ENCODE data around the gene ANKRD44. TPM values are rescaled to one million over a fixed set of nuclear protein-coding genes. Genes with fewer than 3 reads are reported as not detected.

The ANKRD44 gene
- total RNA-seq, 1 experiment from 2014 or later: 0.68 TPM

DNA sequence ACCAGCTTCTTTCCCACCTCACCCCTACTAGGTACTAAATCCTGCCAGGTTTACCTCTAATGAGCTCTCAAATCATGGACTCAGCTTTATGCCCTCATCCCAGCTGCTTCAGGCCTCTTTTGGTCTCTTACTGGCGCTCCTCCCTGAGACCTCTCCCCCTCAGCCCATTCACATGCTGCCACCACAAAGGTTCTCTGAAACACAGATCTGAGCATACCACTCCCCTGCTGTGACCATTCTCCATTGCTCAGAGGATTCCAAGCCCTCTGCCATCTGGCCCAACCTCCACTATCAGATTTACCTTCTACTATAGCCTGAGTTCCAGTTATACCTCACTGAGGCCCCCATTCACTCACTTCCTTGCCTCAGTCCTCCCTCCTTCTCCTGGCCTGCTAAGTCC lies 174.8 kb downstream of the ANKRD44 start:
- no peak overlapping the region for H3K27ac Mint-ChIP-seq
- no peak for DNase-seq (ENCODE audit: low spot score)
- ChIA-PET CTCF (interaction anchor here (1.0 to 2.2 kb wide), 2 partner anchors 23 to 33 kb away, joined by 3 to 12 read pairs; no protein-coding TSS in a partner anchor), POLR2A (no interaction called here)
- no peaks in the 10 kb centered on the region for H3K36me3 Mint-ChIP-seq
- peaks cover 6% of the 10 kb centered on the region; the same call in 1 of the 2 replicates for H3K4me1 Mint-ChIP-seq
- peak; percentile 61 for ATAC-seq
- TF ChIP-seq, protein P1, sequence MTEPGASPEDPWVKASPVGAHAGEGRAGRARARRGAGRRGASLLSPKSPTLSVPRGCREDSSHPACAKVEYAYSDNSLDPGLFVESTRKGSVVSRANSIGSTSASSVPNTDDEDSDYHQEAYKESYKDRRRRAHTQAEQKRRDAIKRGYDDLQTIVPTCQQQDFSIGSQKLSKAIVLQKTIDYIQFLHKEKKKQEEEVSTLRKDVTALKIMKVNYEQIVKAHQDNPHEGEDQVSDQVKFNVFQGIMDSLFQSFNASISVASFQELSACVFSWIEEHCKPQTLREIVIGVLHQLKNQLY (CRISPR knock-in tag; IDR thresholded peaks at IDR 0.05): no peak
- TF ChIP-seq TCF7 (CRISPR knock-in tag; IDR thresholded peaks at IDR 0.05; ENCODE audit: low read depth): no peak
- no peak for TF ChIP-seq ETV6 (CRISPR knock-in tag; IDR thresholded peaks at IDR 0.05)
- TF ChIP-seq, protein P2, sequence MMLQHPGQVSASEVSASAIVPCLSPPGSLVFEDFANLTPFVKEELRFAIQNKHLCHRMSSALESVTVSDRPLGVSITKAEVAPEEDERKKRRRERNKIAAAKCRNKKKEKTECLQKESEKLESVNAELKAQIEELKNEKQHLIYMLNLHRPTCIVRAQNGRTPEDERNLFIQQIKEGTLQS (CRISPR knock-in tag; conservative IDR thresholded peaks at IDR 0.05): no peak
- H3K9me3 Mint-ChIP-seq: no peaks in the 10 kb centered on the region
- H3K4me3 Mint-ChIP-seq: no peak overlapping the region
- no peaks in the 10 kb centered on the region for H3K27me3 Mint-ChIP-seq (ENCODE audit: low read depth)

DNA sequence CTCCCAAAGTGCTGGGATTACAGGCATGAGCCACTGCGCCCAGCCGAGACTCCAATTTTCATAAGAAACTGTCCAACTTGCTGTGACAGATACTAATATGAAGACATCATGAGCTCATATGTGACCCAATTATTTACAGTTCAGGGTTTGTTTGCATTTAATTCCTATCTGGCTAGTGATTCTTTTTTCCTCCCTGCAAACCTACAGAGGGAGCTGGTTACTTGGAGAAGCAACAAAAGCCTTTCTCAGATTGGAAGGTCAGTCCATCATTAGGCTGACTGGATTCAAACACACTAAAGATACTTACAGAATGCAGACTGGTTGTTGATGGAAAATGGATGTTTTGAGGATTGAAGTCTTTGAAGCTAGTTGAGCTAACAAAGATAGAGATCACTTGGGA lies 176.4 kb downstream of the ANKRD44 start:
- peaks cover 6% of the 10 kb centered on the region; the same call in 1 of the 2 replicates for H3K4me1 Mint-ChIP-seq
- no peak overlapping the region for H3K27ac Mint-ChIP-seq
- TF ChIP-seq, protein P3, sequence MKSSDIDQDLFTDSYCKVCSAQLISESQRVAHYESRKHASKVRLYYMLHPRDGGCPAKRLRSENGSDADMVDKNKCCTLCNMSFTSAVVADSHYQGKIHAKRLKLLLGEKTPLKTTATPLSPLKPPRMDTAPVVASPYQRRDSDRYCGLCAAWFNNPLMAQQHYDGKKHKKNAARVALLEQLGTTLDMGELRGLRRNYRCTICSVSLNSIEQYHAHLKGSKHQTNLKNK (CRISPR knock-in tag; IDR thresholded peaks at IDR 0.05): no peak
- TF ChIP-seq, protein P4, sequence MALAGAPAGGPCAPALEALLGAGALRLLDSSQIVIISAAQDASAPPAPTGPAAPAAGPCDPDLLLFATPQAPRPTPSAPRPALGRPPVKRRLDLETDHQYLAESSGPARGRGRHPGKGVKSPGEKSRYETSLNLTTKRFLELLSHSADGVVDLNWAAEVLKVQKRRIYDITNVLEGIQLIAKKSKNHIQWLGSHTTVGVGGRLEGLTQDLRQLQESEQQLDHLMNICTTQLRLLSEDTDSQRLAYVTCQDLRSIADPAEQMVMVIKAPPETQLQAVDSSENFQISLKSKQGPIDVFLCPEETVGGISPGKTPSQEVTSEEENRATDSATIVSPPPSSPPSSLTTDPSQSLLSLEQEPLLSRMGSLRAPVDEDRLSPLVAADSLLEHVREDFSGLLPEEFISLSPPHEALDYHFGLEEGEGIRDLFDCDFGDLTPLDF (CRISPR knock-in tag; IDR thresholded peaks at IDR 0.05): no peak
- TF ChIP-seq ESRRA (CRISPR knock-in tag; IDR thresholded peaks at IDR 0.05; ENCODE audit: borderline replicate concordance) (no peak), PRRX2 (CRISPR knock-in tag; IDR thresholded peaks at IDR 0.05) (no peak), ZNF121 (CRISPR knock-in tag; IDR thresholded peaks at IDR 0.05) (no peak), RORB (CRISPR knock-in tag; IDR thresholded peaks at IDR 0.05) (no peak), JUN (CRISPR knock-in tag; IDR thresholded peaks at IDR 0.05) (no peak), ZNF232 (CRISPR knock-in tag; IDR thresholded peaks at IDR 0.05) (no peak), ETV6 (CRISPR knock-in tag; IDR thresholded peaks at IDR 0.05) (no peak), ZNF416 (CRISPR knock-in tag; IDR thresholded peaks at IDR 0.05) (no peak), FOXK1 (CRISPR knock-in tag; IDR thresholded peaks at IDR 0.05) (no peak), GTF2I (CRISPR knock-in tag; conservative IDR thresholded peaks at IDR 0.05) (no peak)
- TF ChIP-seq, protein P5, sequence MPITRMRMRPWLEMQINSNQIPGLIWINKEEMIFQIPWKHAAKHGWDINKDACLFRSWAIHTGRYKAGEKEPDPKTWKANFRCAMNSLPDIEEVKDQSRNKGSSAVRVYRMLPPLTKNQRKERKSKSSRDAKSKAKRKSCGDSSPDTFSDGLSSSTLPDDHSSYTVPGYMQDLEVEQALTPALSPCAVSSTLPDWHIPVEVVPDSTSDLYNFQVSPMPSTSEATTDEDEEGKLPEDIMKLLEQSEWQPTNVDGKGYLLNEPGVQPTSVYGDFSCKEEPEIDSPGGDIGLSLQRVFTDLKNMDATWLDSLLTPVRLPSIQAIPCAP (CRISPR knock-in tag; IDR thresholded peaks at IDR 0.05): no peak
- TF ChIP-seq, protein P1 (CRISPR knock-in tag; IDR thresholded peaks at IDR 0.05): no peak
- ATAC-seq: no peak
- CTCF ChIA-PET: interaction anchor here (2.2 kb wide), 1 partner anchor 34 kb away, joined by 12 read pairs; no protein-coding TSS in a partner anchor
- H3K36me3 Mint-ChIP-seq: no peaks in the 10 kb centered on the region
- no peaks in the 10 kb centered on the region for H3K9me3 Mint-ChIP-seq
- H3K4me3 Mint-ChIP-seq: no peak overlapping the region
- POLR2A ChIA-PET: no interaction called here
- DNase-seq (ENCODE audit: low spot score): no peak
- H3K27me3 Mint-ChIP-seq (ENCODE audit: low read depth): no peaks in the 10 kb centered on the region

DNA sequence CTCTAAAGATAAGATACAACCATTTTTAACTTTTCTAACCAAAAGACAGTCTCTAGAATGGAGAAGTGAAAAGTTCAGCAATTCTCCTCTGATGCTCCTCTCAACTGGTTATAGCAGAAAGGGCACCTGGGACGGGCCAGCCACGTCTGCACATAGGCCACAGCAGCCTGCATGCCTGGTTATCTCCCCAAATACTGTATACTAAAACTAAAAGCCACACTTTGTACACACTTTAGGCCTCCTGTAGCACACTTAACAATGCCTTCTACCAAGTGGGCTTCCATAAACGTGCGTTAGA lies 179.1 kb downstream of the ANKRD44 start:
- Mint-ChIP-seq H3K4me1 (peaks cover 6% of the 10 kb centered on the region; the same call in 1 of the 2 replicates), H3K27ac (no peak overlapping the region), H3K9me3 (peaks cover 8% of the 10 kb centered on the region), H3K27me3 (ENCODE audit: low read depth) (no peaks in the 10 kb centered on the region), H3K4me3 (no peak overlapping the region), H3K36me3 (no peaks in the 10 kb centered on the region)
- TF ChIP-seq GABPB1 (CRISPR knock-in tag; IDR thresholded peaks at IDR 0.05) (no peak), OVOL2 (CRISPR knock-in tag; IDR thresholded peaks at IDR 0.05; ENCODE audit: borderline replicate concordance) (no peak), CREM (CRISPR knock-in tag; IDR thresholded peaks at IDR 0.05) (no peak)
- no peak for ATAC-seq
- CTCF ChIA-PET: interaction anchor here (1.4 kb wide), 1 partner anchor 37 kb away, joined by 5 read pairs; no protein-coding TSS in a partner anchor
- POLR2A ChIA-PET: no interaction called here
- no peak for DNase-seq (ENCODE audit: low spot score)
